Measurements from ENCODE around the gene PYCR2.

Gene PYCR2

GRCh38 chr1:225873281-225873850, 50.7 kb downstream of the PYCR2 start:
- no peak for DNase-seq

DNA sequence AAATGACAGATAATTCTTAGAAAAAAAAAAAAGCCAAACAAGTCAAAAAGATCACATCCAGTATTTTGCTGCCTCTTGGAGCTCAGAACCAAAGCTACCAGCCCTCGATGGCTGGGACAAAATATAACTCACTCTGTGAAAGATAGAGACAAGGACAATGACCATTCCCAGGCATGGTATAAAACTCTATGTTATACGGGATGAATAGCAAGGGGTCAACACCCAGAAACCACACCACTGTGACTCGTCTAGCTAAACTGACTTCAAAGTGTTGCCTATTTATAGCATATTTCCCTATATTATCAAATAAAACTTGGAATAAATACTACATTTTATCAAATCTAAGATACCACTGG, 52.0 kb downstream of the PYCR2 start:
- no peak for DNase-seq

GRCh38 chr1:225871359-225872074, 52.5 kb downstream of the PYCR2 start:
- no peak for DNase-seq

DNA sequence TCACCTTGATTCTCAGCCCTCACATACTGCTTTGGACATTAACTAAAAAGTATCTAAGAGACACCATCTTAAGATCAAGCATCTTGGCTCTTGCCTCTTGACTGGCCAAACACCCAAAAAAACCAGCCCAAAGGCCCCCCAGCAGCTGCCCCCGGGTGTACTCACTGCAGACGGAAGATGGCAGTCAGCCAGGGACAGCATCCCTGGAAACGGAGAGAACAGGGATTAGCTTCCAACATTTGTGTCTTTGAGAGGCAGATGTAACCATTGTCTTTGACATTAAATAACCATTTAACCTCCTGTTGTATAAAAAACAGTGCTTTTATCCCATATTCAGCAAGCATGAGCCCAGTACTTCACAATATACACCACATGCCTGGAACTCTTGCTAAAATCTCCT, 53.1 kb downstream of the PYCR2 start:
- no peak for DNase-seq

All from fibroblast of upper back skin (primary cell).